HG02938 (cell line): ENCODE results near the gene GRAMD1B.
A peak's percentile ranks its signal among the peaks of the same experiment; 100 is the strongest.
"Not testable (repeated sequence)": the region's sequence is repeated elsewhere in the genome, so short reads cannot be mapped to it uniquely, and the experiment has no call there.

Source experiments
- ATAC-seq: cut with Tn5 transposase; IDR thresholded peaks from one replicate; pipeline ENCODE4 v1.9.1; 2021; ENCODE audit warnings: mild to moderate bottlenecking, moderate library complexity; ENCODE audit not compliant: unreplicated experiment

GRAMD1B gene

GRCh38 chr11:123439616-123440015, 9.5 kb downstream of the GRAMD1B start:
- ATAC-seq = no peak

- no peak for ATAC-seq
Measured at GRCh38 chr11:123441161-123441560, 11.1 kb downstream of the GRAMD1B start.

- no peak for ATAC-seq
Measured at GRCh38 chr11:123443851-123444623, 14.0 kb downstream of the GRAMD1B start.

GRCh38 chr11:123448823-123449222, 18.8 kb downstream of the GRAMD1B start:
- no peak for ATAC-seq

- ATAC-seq = no peak
Measured at GRCh38 chr11:123449436-123449835, 19.4 kb downstream of the GRAMD1B start.

GRCh38 chr11:123450623-123451022, 20.6 kb downstream of the GRAMD1B start:
- ATAC-seq = no peak

GRCh38 chr11:123451183-123451781, 21.2 kb downstream of the GRAMD1B start:
- ATAC-seq = no peak

- peak; percentile 54 for ATAC-seq
Measured at GRCh38 chr11:123452794-123453193, 22.7 kb downstream of the GRAMD1B start.

- no peak for ATAC-seq
Measured at GRCh38 chr11:123454060-123454651, 24.1 kb downstream of the GRAMD1B start.

- ATAC-seq = no peak
Measured at GRCh38 chr11:123454796-123455195, 24.7 kb downstream of the GRAMD1B start.

GRCh38 chr11:123456448-123456847, 26.4 kb downstream of the GRAMD1B start:
- not testable (repeated sequence) for ATAC-seq

GRCh38 chr11:123457187-123457770, 27.2 kb downstream of the GRAMD1B start:
- no peak for ATAC-seq

- no peak for ATAC-seq
Measured at GRCh38 chr11:123458501-123458900, 28.4 kb downstream of the GRAMD1B start.

- no peak for ATAC-seq
Measured at GRCh38 chr11:123460012-123460700, 30.1 kb downstream of the GRAMD1B start.

GRCh38 chr11:123461164-123461563, 31.1 kb downstream of the GRAMD1B start:
- ATAC-seq = no peak

GRCh38 chr11:123465667-123466066, 35.6 kb downstream of the GRAMD1B start:
- ATAC-seq = not testable (repeated sequence)

GRCh38 chr11:123466172-123466571, 36.1 kb downstream of the GRAMD1B start:
- ATAC-seq = not testable (repeated sequence)

GRCh38 chr11:123469089-123469488, 39.0 kb downstream of the GRAMD1B start:
- ATAC-seq = no peak

- no peak for ATAC-seq
Measured at GRCh38 chr11:123469586-123469985, 39.5 kb downstream of the GRAMD1B start.

- ATAC-seq = no peak
Measured at GRCh38 chr11:123470842-123471241, 40.8 kb downstream of the GRAMD1B start.
